GM18909 (cell line): Measurements from ENCODE around the gene SH3RF3.

ENCODE experiments used
- ATAC-seq: cut with Tn5 transposase; IDR thresholded peaks from one replicate; pipeline ENCODE4 v1.9.1; 2021; ENCODE audit warnings: mild to moderate bottlenecking; ENCODE audit not compliant: unreplicated experiment, poor library complexity

Gene SH3RF3

GRCh38 chr2:109472974-109473373, 344.0 kb downstream of the SH3RF3 start:
- no peak for ATAC-seq

GRCh38 chr2:109473616-109474318, 344.8 kb downstream of the SH3RF3 start:
- no peak for ATAC-seq

DNA sequence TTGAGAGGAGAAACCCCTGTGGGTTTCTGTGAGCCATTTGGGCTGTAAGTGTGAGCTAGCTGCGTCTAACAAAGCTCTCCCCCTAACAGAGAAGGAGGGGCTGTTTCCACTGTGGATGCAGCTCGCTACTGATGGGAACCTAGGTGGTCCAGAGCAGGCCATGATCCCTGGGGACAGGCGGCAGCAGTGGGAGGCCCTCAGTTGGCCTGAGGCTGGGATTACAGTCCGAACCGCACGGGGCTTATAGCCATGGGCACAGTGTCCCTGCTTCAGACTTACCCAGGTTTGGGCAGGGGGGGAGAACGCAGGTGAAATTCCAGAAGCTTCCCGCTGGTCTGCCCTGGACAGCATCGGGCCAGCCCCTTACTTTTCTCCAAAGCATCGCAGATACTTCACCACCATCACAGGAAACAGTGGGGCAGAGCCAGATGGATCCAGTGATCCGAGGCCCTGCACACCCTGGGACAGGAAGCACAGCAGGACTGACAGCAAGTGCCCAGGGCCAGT, 345.4 kb downstream of the SH3RF3 start:
- no peak for ATAC-seq

DNA sequence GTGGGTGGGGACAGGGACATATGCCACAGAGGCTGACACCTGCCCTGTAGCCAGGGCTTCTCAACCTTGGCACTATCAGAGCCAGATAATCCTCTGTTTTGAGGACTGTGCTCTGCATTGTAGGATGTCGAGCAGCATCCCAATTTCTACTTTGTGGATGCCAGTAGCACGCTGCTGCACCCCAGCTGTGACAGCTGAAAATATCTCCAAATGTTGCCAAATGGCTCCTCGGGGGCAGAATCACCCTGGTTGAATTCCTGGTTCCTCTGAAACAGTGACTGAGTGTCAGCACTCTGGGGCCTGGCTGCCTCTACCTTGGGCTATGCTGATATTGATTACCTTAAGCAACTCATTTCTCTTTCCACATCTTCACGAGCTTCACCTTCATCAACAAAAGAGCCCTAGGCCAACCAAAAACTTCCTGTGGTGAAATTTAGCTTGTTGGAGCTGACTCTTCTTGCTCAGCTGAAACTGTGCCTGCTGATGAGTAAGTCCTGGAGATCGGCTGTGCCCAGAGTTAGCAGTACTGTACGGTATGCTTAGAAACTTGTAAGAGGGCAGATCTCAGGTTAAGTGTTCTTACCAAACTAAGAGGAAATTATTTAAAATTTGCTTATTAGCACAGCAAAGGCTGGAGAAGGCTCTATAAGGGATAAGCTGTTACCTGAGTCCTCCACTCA, 346.7 kb downstream of the SH3RF3 start:
- no peak for ATAC-seq

DNA sequence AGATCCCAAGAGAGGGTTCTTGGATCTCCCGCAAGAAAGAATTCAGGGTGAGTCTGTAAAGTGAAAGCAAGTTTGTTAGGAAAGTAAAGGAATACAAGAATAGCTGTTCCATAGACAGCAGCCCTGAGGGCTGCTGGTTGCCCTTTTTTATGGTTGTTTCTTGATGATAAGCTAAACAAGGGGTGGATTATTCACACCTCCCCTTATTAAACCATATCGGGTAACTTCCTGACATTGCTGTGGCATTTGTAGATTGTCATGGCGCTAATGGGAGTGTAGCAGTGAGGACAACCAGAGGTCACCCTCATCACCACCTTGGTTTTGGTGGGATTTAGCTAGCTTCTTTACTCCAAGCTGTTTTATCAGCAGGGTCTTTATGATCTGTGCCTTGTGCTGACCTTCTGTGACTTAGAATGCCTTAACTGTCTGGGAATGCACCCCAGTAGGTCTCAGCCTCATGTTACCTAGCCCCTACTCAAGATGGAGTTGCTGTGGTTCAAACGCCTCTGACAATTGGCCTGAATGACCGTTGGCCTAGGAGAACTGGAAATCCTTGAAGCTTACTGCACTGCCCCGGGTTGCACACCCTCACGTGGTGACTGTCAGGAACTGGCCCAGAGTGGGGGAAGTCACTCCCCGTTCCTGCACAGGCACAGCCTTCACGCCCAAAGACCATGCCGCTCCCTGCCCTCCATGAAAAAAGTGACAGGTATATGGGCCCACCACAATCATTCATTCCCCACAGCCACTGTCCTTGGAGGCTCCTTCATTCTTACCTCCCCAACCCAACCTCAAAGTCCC, 347.8 kb downstream of the SH3RF3 start:
- ATAC-seq: no peak

GRCh38 chr2:109478906-109479493, 350.0 kb downstream of the SH3RF3 start:
- no peak for ATAC-seq

- ATAC-seq: no peak
Measured at GRCh38 chr2:109479804-109480203, 350.8 kb downstream of the SH3RF3 start.

DNA sequence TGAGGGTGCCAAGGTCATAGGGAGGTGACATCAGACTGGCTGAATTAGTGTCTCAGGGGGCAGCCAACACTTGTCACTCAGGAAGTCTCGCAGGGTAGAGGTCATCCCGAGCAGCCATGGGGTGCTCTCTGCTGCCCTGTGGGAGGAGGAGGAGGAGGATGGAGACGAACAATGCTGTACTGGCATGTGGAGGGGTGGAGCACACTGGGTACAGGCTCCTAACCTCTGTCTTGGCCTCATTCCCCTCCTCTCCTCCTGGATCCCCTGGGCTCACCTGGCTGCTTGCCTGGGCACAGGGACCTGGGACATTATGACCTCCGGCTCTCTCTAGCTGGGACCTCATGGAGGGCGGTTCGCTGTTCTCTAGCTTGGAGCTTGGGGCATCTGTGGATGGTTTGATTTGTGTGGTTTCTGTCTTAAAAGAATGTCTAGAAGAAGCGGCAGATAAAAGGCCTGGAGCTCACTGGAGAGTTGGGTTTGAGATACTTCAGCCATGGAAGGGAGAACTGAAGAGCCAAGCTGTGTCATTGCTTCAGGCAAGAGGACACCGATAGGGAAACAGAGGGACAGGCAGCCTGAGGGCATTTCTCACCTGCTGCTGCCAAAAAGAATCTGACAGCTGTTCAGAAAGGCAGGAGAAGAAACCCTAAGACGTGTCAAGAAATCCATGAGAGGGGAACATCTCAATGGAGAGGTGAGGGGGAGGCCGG, 351.6 kb downstream of the SH3RF3 start:
- ATAC-seq: no peak

DNA sequence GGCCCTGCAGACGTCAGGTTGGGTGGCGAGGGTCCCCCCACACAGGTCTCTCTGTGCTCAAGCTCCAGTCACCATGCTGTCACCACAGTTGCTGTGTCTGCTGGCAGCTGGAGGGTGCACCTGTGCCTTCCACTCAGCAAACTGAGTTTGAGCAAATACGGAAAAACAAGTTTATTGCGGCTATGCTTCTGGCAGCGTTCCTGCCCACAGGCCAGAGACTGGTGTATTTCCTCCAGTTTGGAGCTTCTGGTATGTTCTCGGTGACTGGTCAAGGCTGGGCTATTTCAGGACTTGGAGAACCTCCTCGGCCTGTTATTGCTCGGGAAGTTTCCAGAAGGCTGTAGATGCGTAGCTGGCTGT, 352.2 kb downstream of the SH3RF3 start:
- no peak for ATAC-seq

- ATAC-seq: no peak
Measured at GRCh38 chr2:109481599-109481998, 352.6 kb downstream of the SH3RF3 start.

DNA sequence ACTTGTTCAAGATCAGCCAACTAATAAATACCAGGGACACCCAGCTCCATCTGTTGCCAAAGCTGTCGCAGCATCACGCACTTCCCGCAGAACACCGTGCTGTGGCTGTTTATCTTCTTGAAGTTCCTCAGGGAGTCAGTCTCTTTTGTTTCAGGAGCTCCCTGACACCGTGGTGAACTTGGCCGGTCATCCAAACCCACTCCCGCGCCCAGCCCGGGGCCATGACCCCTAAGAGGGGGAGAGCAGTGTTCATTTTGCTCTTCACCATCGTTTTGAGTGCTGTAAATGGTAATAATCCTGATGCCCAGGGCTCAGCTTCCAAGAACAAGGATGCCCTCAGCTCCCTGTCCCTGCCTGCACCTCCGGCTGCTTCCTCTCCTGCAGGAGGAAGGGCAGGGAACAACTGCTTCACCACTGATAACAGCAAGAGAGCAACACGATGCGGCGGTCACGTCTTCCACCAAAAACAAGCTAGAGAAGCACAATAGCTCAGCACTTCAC, 353.4 kb downstream of the SH3RF3 start:
- ATAC-seq: no peak

DNA sequence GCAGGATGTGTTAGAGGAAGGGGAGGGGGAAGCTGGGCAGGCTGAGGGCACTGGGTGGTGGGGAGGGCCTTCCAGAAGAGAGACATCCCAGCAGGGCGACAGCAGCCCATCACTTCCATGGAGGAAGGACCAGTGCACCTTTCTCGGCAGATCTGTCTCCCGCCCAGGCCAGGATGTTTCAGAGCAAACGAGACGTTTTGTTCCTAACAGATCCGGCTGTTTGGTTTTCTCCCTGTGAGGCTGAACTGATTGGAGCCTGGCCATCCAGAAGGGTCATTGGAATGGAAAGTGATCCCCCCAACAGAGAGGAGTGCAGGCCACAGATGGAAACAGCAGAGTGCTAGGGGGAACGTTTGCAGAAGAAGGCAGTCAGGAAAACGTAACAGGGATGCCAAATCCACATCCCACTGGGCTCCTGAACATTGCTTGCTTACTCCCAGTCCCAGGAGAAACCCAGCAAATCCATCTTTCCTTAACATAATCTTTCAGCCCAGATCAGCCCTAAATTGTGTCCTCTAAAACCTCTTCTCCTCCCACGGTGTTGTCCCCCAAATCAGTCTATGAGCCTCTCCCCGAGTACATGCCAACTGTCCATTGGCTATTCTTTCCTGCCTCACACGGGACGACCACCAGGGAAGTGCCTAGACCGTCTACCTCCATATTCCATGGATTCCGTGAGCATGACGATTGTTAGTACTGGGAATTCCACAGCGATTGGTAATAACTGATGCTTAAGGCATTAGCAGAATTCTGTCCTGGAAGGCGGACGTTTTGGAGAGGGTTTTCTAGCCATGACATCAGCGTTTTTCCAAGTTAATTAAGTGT, 357.9 kb downstream of the SH3RF3 start:
- ATAC-seq: no peak

DNA sequence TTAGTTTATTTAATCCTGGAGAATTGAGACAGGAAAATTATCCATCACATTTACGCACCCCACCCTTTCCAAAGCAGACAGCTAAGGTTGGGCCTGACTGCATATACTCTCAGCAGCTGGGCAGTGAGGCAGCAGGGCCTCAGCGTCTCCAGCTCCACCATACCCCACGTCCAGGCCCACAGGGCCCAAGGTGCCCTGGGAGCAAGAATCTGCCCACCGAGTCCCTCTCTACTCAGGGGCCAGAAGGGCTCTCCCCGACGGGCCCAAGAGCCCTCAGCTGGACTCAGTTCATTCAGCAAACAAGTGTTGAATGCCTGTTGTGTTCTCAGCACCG, 358.5 kb downstream of the SH3RF3 start:
- no peak for ATAC-seq

GRCh38 chr2:109487871-109488655, 359.1 kb downstream of the SH3RF3 start:
- no peak for ATAC-seq

GRCh38 chr2:109489296-109489695, 360.3 kb downstream of the SH3RF3 start:
- no peak for ATAC-seq

DNA sequence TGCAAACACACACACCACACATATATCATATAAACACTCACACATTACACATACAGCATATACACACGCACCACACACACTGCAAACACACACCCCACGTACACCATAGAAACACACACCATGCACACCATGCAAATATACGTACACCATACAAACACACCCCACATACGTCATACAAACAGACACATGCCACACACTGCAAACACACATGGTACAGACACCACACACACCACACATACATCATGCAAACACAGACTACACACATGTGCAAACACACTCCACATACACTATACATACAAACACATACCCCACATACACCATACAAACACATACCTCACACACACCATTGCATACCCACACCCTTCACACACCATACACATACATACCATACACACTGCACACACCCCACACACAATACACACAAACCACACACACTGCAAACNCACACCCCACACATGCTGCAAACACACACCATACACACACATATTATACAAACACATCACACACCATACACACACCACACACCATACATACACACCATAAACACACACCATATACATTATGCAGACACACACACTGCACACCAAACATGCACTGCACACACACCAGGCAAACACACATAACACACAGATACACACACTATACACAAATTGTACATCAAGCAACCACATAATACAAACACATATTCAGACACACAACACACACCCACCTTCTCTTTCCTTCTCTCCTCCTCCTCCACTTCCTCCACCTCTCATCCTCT, 364.4 kb downstream of the SH3RF3 start:
- ATAC-seq: no peak

GRCh38 chr2:109494351-109494750, 365.3 kb downstream of the SH3RF3 start:
- no peak for ATAC-seq

DNA sequence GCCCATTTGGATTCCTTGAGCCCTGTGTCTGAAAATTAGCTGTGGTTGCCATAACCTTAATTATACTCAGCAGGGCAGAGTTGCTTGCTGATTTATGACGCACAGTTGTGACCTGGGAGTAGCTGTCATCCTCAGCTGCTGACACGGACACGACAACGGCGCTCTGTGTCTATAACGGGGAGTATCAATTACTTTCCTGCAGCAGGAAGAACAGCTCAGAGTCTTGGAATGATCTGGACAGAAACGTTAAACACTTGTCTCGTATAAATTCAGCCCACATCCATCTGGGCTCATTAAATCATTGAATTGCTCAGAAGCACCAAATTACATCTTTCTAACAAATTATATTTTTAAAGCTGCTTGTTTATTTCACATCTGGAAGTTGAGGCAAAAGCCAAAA, 368.5 kb downstream of the SH3RF3 start:
- ATAC-seq: no peak
